Natural killer cell treated with Interleukin-12 subunit alpha and Interleukin-12 subunit beta and Interleukin-15 and Interleukin-18, amount 100 ng/mL, for 72 hours (primary cell): ENCODE results near the gene LAMP5. TPM values are rescaled to one million over a fixed set of nuclear protein-coding genes. Genes with fewer than 3 reads are reported as not detected.

Experiments
- ATAC-seq, 2 donors: fragments of 150-1000 bp; cut with Tn5 transposase in 1 of 2; sonication (Bioruptor Pico), chemical (Tn5 transposase) in 1 of 2; 2 replicates each; pipeline ENCODE4 v1.10.0; 2021
- DNase-seq: peaks from one replicate; pipeline ENCODE4 v3.0.0; 2022; ENCODE audit warnings: low spot score
- H3K27ac Mint-ChIP-seq, 2 donors: 1 replicate in 1 of 2; 2 replicates in 1 of 2; pipeline ENCODE4 v1.8.0; 2022; ENCODE audit warnings: mixed read lengths in 2 of 2, mild to moderate bottlenecking in 1 of 2, moderate library complexity in 1 of 2
- H3K27me3 Mint-ChIP-seq, 2 donors: 1 replicate in 1 of 2; 2 replicates in 1 of 2; pipeline ENCODE4 v1.8.0; 2022; ENCODE audit warnings: mixed read lengths in 2 of 2
- H3K36me3 Mint-ChIP-seq: one replicate; pipeline ENCODE4 v1.8.0; 2022; ENCODE audit warnings: mixed read lengths
- H3K4me1 Mint-ChIP-seq, 2 donors: 1 replicate in 1 of 2; 2 replicates in 1 of 2; pipeline ENCODE4 v1.8.0; 2022; ENCODE audit warnings: low read depth in 2 of 2, mixed read lengths in 2 of 2, mild to moderate bottlenecking in 1 of 2
- H3K4me3 Mint-ChIP-seq: one replicate; pipeline ENCODE4 v1.8.0; 2022; ENCODE audit warnings: mixed read lengths
- H3K9me3 Mint-ChIP-seq: 2 replicates; pipeline ENCODE4 v1.8.0; 2022; ENCODE audit warnings: mixed read lengths
- total RNA-seq, 2 donors: library from RNA; stranded (reverse); gene quantifications; one replicate each; pipeline ENCODE4 v1.2.3, GENCODE V29; 2022

The LAMP5 gene
- total RNA-seq, 2 donors from 2014 or later: not detected

- no peak overlapping the region for H3K4me3 Mint-ChIP-seq
- no peak for DNase-seq
- H3K4me1 Mint-ChIP-seq: no peaks in the 10 kb centered on the region
- no peak overlapping the region for H3K27ac Mint-ChIP-seq
- H3K9me3 Mint-ChIP-seq: peaks cover 6% of the 10 kb centered on the region
- H3K36me3 Mint-ChIP-seq: no peaks in the 10 kb centered on the region
- no peak for ATAC-seq
- no peaks in the 10 kb centered on the region for H3K27me3 Mint-ChIP-seq
Measured at GRCh38 chr20:9532069-9532838, 17.9 kb downstream of the LAMP5 start.

DNA sequence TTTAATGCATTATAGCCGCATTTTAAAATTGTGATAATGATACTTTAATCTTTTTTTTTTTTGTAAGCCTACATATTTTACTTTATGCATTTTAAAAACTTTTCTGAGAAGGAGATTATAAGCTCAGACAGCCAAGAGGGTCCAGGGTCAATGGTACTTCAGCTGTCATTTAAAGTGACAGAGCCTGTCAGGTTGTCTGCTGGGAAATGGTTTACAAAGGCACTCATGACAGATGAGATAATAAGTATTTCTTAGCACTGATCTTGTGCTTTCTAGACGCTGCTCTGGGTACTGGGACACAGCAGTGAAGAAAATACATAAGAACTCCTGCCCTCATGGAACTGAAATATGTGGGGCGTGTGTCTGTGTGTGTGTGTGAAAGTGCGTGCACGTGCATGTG lies 19.6 kb downstream of the LAMP5 start:
- no peaks in the 10 kb centered on the region for H3K27me3 Mint-ChIP-seq
- peaks cover 6% of the 10 kb centered on the region for H3K9me3 Mint-ChIP-seq
- no peak for ATAC-seq
- H3K36me3 Mint-ChIP-seq: no peaks in the 10 kb centered on the region
- no peak overlapping the region for H3K27ac Mint-ChIP-seq
- no peak overlapping the region for H3K4me3 Mint-ChIP-seq
- H3K4me1 Mint-ChIP-seq: no peaks in the 10 kb centered on the region
- DNase-seq: no peak

DNA sequence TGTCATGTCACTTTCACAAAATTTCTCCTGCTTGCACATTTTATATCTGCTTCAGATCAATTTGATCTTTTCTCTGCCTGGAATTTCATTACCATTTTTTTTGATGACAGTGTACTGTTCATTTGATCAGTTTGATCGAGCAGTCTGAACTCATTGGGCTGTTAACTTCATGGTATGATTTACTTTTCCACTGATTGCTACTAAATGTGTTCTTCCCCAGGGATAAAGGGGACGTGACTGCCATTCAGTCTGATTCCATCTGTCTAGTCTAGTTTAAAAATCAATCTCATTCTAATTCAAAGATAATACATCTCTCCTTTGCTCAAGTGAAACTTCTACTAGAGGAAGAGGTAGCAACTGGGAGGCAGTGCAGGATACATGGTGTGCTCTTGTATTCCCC lies 21.1 kb downstream of the LAMP5 start:
- H3K36me3 Mint-ChIP-seq: no peaks in the 10 kb centered on the region
- peaks cover 6% of the 10 kb centered on the region for H3K9me3 Mint-ChIP-seq
- H3K4me1 Mint-ChIP-seq: no peaks in the 10 kb centered on the region
- no peak overlapping the region for H3K4me3 Mint-ChIP-seq
- ATAC-seq: no peak
- no peak for DNase-seq
- H3K27ac Mint-ChIP-seq: no peak overlapping the region
- no peaks in the 10 kb centered on the region for H3K27me3 Mint-ChIP-seq

DNA sequence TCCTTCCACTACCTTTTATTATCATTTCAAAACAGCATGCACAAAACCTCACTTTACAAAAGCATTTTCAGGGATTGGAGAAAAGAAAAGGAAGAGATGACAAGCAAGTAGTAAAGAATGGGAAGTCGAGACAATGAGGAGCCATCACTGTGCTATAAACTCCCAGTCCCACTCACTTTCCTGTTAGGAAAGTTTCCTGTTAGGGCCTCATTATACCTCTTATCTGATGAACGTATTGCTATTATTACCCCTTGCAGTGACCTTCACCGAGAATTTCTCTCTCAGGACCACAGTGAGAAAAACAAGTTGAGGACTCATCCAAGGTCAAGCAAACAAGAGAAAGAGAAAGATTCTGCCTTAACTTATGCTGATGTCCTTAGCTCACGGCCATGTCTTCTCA lies 28.8 kb downstream of the LAMP5 start:
- Mint-ChIP-seq H3K4me1 (no peaks in the 10 kb centered on the region), H3K36me3 (no peaks in the 10 kb centered on the region), H3K9me3 (peaks cover 3% of the 10 kb centered on the region), H3K27me3 (peaks cover 2 to 5% of the 10 kb centered on the region in 2 donors), H3K4me3 (no peak overlapping the region), H3K27ac (no peak overlapping the region)
- ATAC-seq (no peak), DNase-seq (no peak)

DNA sequence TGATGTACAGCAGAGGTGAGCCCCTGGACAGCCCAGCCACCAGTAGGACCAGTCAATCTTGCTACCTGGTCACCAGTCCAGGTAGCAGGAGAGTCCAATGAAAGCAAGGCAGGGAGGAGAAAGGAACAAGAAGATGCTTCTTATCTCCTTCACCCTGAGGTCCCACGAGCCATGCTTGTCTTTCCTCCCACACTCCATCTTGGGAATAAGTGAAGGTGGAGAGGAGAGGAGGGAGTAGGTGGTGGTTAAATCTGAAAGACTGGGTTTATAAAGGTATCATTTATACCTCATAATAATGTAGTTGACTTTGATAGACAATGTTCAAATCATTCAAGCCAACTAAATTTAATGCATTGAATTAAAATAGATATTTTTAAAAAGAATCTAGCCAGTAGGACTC lies 35.9 kb downstream of the LAMP5 start:
- Mint-ChIP-seq H3K36me3 (no peaks in the 10 kb centered on the region), H3K4me1 (no peaks in the 10 kb centered on the region), H3K27ac (no peak overlapping the region), H3K4me3 (no peak overlapping the region), H3K9me3 (peaks cover 3% of the 10 kb centered on the region), H3K27me3 (peaks cover 0 to 3% of the 10 kb centered on the region in 2 donors)
- DNase-seq (no peak), ATAC-seq (no peak)

GRCh38 chr20:9550871-9551270 lies 36.5 kb downstream of the LAMP5 start:
- no peaks in the 10 kb centered on the region for H3K4me1 Mint-ChIP-seq
- peaks cover 0 to 3% of the 10 kb centered on the region in 2 donors for H3K27me3 Mint-ChIP-seq
- peaks cover 3% of the 10 kb centered on the region for H3K9me3 Mint-ChIP-seq
- no peak overlapping the region for H3K4me3 Mint-ChIP-seq
- H3K36me3 Mint-ChIP-seq: no peaks in the 10 kb centered on the region
- no peak overlapping the region for H3K27ac Mint-ChIP-seq
- no peak for DNase-seq
- ATAC-seq: no peak

DNA sequence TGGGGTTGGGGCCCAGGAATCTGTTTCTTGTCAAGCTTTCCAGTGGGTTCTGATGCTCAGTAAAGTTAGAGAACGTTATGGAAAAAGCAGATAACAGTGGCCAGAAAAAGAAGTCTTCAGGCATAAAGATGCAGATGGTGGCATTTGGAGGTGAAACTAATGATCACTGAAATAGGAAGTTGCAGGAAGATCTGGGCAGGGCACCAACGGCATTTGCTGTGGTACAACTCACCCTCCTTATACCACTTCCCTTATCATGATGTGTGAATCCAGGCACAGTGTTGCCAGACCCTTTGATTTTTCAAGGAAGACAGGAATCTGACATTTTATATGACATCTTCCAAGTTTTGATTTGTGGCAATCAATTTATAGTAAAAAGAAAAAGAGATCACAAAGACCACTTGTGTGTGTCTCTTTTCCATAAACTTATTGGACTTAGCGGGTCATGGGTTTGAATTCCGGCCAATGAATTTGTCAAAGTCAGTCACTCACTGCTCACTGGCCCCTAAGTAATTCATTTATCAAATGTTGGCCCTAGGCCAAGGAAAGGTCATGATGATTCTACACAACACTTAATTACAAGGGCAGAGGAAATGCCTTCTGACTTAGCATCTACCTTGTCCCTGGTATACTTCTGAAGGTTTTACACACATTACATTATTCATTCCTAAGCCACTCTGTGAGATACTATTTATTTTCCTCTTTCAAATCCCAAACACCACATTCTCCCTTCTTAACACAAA lies 37.6 kb downstream of the LAMP5 start:
- ATAC-seq (no peak), DNase-seq (no peak)
- Mint-ChIP-seq H3K27me3 (peaks cover 0 to 3% of the 10 kb centered on the region in 2 donors), H3K4me3 (no peak overlapping the region), H3K36me3 (no peaks in the 10 kb centered on the region), H3K27ac (no peak overlapping the region), H3K9me3 (no peaks in the 10 kb centered on the region), H3K4me1 (no peaks in the 10 kb centered on the region)

DNA sequence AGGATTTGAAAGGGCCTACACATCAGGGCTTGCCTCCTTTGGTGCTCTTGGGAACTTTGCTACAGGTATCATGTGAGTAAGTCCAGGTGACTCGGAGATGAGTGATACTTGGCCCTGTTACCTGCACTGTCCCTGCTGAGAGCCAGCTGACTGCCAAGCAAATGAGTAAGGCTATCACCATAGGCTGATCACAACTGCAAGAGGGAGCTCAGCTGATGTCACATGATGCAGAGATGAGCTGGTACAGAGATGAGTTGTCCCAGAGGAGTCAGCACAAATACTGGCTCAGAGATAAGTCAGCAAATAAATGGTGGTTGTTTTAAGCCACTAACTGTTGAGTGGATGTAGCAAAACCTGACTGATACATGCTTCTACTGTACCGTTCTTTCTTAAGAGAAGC lies 41.4 kb downstream of the LAMP5 start:
- no peak overlapping the region for H3K4me3 Mint-ChIP-seq
- H3K27me3 Mint-ChIP-seq: peaks cover 0 to 7% of the 10 kb centered on the region in 2 donors
- H3K36me3 Mint-ChIP-seq: no peaks in the 10 kb centered on the region
- no peak overlapping the region for H3K27ac Mint-ChIP-seq
- H3K9me3 Mint-ChIP-seq: peaks cover 3% of the 10 kb centered on the region
- no peak for DNase-seq
- no peaks in the 10 kb centered on the region for H3K4me1 Mint-ChIP-seq
- ATAC-seq: no peak

DNA sequence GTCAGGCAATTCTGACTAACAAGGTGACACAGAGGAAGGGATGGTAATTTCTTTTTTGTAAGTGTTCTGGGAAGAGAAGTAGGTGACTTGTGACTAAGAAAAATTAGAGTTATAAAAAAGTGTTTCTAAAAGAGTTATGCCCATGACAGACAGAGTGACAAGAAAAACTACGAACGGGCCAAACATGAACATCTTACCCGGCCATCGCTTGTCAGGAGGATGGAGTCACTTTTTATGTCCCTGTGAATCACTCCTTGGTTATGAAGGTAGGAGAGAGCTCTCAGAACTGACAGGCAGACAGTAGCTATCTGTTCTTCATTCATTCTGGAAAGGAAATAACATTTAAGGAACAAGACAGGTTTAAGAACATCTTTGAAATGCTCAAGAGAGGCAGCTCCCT lies 43.0 kb downstream of the LAMP5 start:
- ATAC-seq (no peak), DNase-seq (no peak)
- Mint-ChIP-seq H3K36me3 (no peaks in the 10 kb centered on the region), H3K4me1 (no peaks in the 10 kb centered on the region), H3K27ac (no peak overlapping the region), H3K4me3 (no peak overlapping the region), H3K9me3 (peaks cover 3% of the 10 kb centered on the region), H3K27me3 (peaks cover 0 to 7% of the 10 kb centered on the region in 2 donors)

GRCh38 chr20:9565910-9566550 lies 51.6 kb downstream of the LAMP5 start:
- Mint-ChIP-seq H3K27ac (no peak overlapping the region), H3K9me3 (peaks cover 3% of the 10 kb centered on the region), H3K4me1 (no peaks in the 10 kb centered on the region), H3K4me3 (no peak overlapping the region), H3K27me3 (peaks cover 0 to 13% of the 10 kb centered on the region in 2 donors), H3K36me3 (no peaks in the 10 kb centered on the region)
- DNase-seq (no peak), ATAC-seq (no peak)

DNA sequence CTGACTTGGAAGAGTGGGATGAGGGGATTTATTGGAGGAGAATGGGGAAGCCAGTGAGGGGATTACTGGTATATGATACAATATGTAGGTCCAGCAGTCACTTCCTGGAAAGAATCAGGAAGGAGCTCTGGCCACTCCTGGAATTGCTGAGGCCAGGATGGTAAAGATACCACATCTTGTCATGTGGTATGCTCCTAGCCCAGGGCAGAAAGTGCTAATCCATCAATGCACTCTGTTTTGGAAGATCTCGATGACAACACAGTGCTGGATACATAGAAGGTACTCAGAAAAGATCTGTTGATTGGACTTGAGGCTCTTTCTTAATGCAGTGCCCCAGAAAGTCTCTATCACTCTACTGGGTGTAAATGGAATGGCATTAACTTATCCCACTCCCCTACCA lies 52.6 kb downstream of the LAMP5 start:
- H3K9me3 Mint-ChIP-seq: peaks cover 3% of the 10 kb centered on the region
- no peak for ATAC-seq

DNA sequence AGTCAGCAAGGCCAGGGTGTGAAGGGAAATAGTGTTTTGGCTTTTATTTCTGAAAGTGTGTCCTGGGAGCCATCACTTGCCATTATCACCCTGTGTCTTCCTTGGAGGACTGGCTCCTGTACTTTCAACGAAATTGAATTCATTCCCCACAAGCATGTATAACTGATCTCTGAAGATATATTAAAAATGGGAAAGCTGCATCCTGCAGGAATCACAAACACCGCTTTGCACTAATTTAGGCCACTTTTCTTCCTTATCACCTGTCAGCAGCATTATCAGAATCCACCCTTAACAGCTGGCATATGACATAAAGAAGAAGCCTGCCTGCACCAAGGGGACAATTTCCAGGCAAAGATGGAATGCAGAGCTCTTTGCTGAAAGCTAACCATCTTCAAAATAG lies 56.2 kb downstream of the LAMP5 start:
- Mint-ChIP-seq H3K4me3 (no peak overlapping the region), H3K4me1 (no peaks in the 10 kb centered on the region), H3K9me3 (peaks cover 3% of the 10 kb centered on the region), H3K27ac (no peak overlapping the region), H3K27me3 (peaks cover 0 to 15% of the 10 kb centered on the region in 2 donors), H3K36me3 (no peaks in the 10 kb centered on the region)
- DNase-seq (no peak), ATAC-seq (no peak)

More for the DNA sequence above, 52.6 kb downstream of the LAMP5 start:
- no peak for DNase-seq
- H3K4me3 Mint-ChIP-seq: no peak overlapping the region
- no peaks in the 10 kb centered on the region for H3K36me3 Mint-ChIP-seq
- H3K27ac Mint-ChIP-seq: no peak overlapping the region
- H3K27me3 Mint-ChIP-seq: peaks cover 0 to 15% of the 10 kb centered on the region in 2 donors
- H3K4me1 Mint-ChIP-seq: no peaks in the 10 kb centered on the region

DNA sequence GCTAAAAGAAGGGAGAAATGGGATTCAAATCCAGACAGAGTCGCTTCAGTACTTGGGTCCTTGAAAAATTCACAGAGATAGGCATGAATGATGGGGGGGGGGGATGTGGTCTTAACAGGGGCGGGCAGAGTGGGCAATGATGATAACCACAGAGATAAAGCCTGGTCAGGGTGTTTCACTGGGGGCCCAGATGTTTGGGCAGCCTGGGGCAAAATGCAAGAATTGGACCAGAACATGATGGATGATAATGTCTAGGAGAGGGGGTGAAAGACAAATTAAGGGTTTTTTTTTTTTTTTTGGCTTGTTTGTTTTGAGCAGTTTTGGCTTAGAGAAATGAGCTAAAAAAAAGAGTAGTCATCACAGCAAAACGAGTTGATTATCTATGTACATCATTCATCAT lies 57.4 kb downstream of the LAMP5 start:
- Mint-ChIP-seq H3K27me3 (peaks cover 0 to 15% of the 10 kb centered on the region in 2 donors), H3K4me1 (no peaks in the 10 kb centered on the region), H3K9me3 (peaks cover 3% of the 10 kb centered on the region)

DNA sequence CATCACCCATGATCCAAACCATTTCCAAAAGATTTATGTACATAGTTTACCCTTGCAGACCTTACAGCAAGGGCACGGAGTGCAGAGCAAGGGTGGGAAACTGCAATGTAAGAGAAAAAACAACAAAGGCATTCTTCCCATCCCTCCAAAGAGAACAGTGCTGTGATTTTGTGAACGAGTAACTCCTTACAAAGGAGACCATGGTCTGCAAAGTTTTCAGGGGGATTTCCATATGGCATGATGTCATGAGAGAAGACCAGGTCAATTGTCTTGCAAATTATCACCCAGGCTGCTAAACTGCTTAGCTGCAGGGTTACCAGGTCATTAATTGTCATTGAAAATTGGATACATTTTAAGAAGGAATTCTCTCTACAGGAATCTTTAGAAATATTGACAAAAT lies 58.3 kb downstream of the LAMP5 start:
- H3K27ac Mint-ChIP-seq: no peak overlapping the region
- DNase-seq: no peak
- peaks cover 3% of the 10 kb centered on the region for H3K9me3 Mint-ChIP-seq
- no peaks in the 10 kb centered on the region for H3K4me1 Mint-ChIP-seq
- ATAC-seq: no peak
- no peak overlapping the region for H3K4me3 Mint-ChIP-seq
- H3K27me3 Mint-ChIP-seq: peaks cover 0 to 15% of the 10 kb centered on the region in 2 donors
- no peaks in the 10 kb centered on the region for H3K36me3 Mint-ChIP-seq

More for the DNA sequence above, 57.4 kb downstream of the LAMP5 start:
- DNase-seq (no peak), ATAC-seq (no peak)
- H3K4me3 Mint-ChIP-seq: no peak overlapping the region
- H3K36me3 Mint-ChIP-seq: no peaks in the 10 kb centered on the region
- no peak overlapping the region for H3K27ac Mint-ChIP-seq
